Measurements from ENCODE around the gene ARHGAP12.
A peak's percentile ranks its signal among the peaks of the same experiment; 100 is the strongest.
"Not testable (repeated sequence)": the region's sequence is repeated elsewhere in the genome, so short reads cannot be mapped to it uniquely, and the experiment has no call there.

ARHGAP12 gene

GRCh38 chr10:31926765-31927564, 1.7 kb downstream of the ARHGAP12 start:
- no peak for DNase-seq (ENCODE audit: low read depth in 2 of 2)

- DNase-seq (ENCODE audit: low read depth in 2 of 2) = no peak
Observed at GRCh38 chr10:31926160-31926559, 2.5 kb downstream of the ARHGAP12 start.

- no peak for DNase-seq (ENCODE audit: low read depth in 2 of 2)
Observed at GRCh38 chr10:31924833-31925232, 3.8 kb downstream of the ARHGAP12 start.

- no peak for DNase-seq (ENCODE audit: low read depth in 2 of 2)
Observed at GRCh38 chr10:31923389-31923788, 5.2 kb downstream of the ARHGAP12 start.

- DNase-seq (ENCODE audit: low read depth in 2 of 2) = no peak
Observed at GRCh38 chr10:31921031-31921430, 7.6 kb downstream of the ARHGAP12 start.

GRCh38 chr10:31920538-31920937, 8.1 kb downstream of the ARHGAP12 start:
- no peak for DNase-seq (ENCODE audit: low read depth in 2 of 2)

GRCh38 chr10:31918671-31919409, 9.8 kb downstream of the ARHGAP12 start:
- DNase-seq (ENCODE audit: low read depth in 2 of 2) = no peak

- no peak for DNase-seq (ENCODE audit: low read depth in 2 of 2)
Observed at GRCh38 chr10:31914370-31914769, 14.3 kb downstream of the ARHGAP12 start.

- no peak for DNase-seq (ENCODE audit: low read depth in 2 of 2)
Observed at GRCh38 chr10:31912898-31913850, 15.5 kb downstream of the ARHGAP12 start.

GRCh38 chr10:31912289-31912688, 16.3 kb downstream of the ARHGAP12 start:
- no peak for DNase-seq (ENCODE audit: low read depth in 2 of 2)

GRCh38 chr10:31910016-31910415, 18.6 kb downstream of the ARHGAP12 start:
- DNase-seq (ENCODE audit: low read depth in 2 of 2) = no peak

GRCh38 chr10:31908157-31908556, 20.5 kb downstream of the ARHGAP12 start:
- DNase-seq (ENCODE audit: low read depth in 2 of 2) = no peak

- no peak for DNase-seq (ENCODE audit: low read depth in 2 of 2)
Observed at GRCh38 chr10:31906039-31906438, 22.6 kb downstream of the ARHGAP12 start.

GRCh38 chr10:31905586-31905985, 23.0 kb downstream of the ARHGAP12 start:
- no peak for DNase-seq (ENCODE audit: low read depth in 2 of 2)

- DNase-seq (ENCODE audit: low read depth in 2 of 2) = no peak
Observed at GRCh38 chr10:31902625-31903024, 26.0 kb downstream of the ARHGAP12 start.

- DNase-seq (ENCODE audit: low read depth in 2 of 2) = peak in 1 of 2 experiments; percentile 48
Observed at GRCh38 chr10:31897506-31897905, 31.1 kb downstream of the ARHGAP12 start.

- no peak for DNase-seq (ENCODE audit: low read depth in 2 of 2)
Observed at GRCh38 chr10:31896968-31897384, 31.7 kb downstream of the ARHGAP12 start.

GRCh38 chr10:31895722-31896121, 32.9 kb downstream of the ARHGAP12 start:
- not testable (repeated sequence) for DNase-seq (ENCODE audit: low read depth in 2 of 2)

- DNase-seq (ENCODE audit: low read depth in 2 of 2) = no peak
Observed at GRCh38 chr10:31888442-31888841, 40.2 kb downstream of the ARHGAP12 start.

GRCh38 chr10:31887850-31888249, 40.8 kb downstream of the ARHGAP12 start:
- no peak for DNase-seq (ENCODE audit: low read depth in 2 of 2)

- DNase-seq (ENCODE audit: low read depth in 2 of 2) = no peak
Observed at GRCh38 chr10:31886885-31887284, 41.7 kb downstream of the ARHGAP12 start.

GRCh38 chr10:31885971-31886370, 42.7 kb downstream of the ARHGAP12 start:
- no peak for DNase-seq (ENCODE audit: low read depth in 2 of 2)

All from fibroblast of skin of left biceps (primary cell).